IMR-90 (cell line): ENCODE results near the gene HERC5. TPM values are rescaled to one million over a fixed set of nuclear protein-coding genes. Genes with fewer than 3 reads are reported as not detected.

Experiments used
- ATAC-seq: fragments of 200-7000 bp; cut with Tn5 transposase; 2 replicates; pipeline ENCODE4 v1.9.1; 2020; ENCODE audit warnings: low read depth, mild to moderate bottlenecking, moderate library complexity
- BruUV-seq: library from RNA; stranded (reverse); fragments of 400-500 nt; replicated peaks from 2 replicates; lab custom pipeline; 2021; lab: Mats Ljungman, UMichigan
- CTCF ChIA-PET: fragments of 300-600 bp; formaldehyde crosslinking; extraction: SDS; loops from one replicate; lab custom pipeline; 2021; ENCODE audit warnings: antibody characterized with exemption; lab: Yijun Ruan, JAX
- POLR2A ChIA-PET: fragments of 300-600 bp; sonication (Branson Sonifier 250); formaldehyde crosslinking; loops from one replicate; lab custom pipeline; 2022; ENCODE audit warnings: antibody characterized with exemption; ENCODE audit not compliant: unreplicated experiment; lab: Charles Lee
- DNase-seq: peaks from one replicate; pipeline ENCODE4 v3.0.0; 2013
- H2AFZ ChIP-seq: replicated peaks from 2 replicates; pipeline ENCODE3; 2013; ENCODE audit warnings: low read length, mild to moderate bottlenecking; ENCODE audit not compliant: poor library complexity
- H2AK5ac ChIP-seq: 2 replicates; pipeline ENCODE4 v1.6.1; 2013; ENCODE audit warnings: low read depth, low read length, inconsistent platforms
- H2AK9ac ChIP-seq: replicated peaks from 2 replicates; pipeline ENCODE3; 2013; ENCODE audit warnings: mild to moderate bottlenecking, low read depth, low read length, moderate library complexity; ENCODE audit not compliant: poor library complexity
- H2BK120ac ChIP-seq: 2 replicates; pipeline ENCODE4 v1.6.1; 2013; ENCODE audit warnings: low read depth, low read length, inconsistent platforms
- H2BK15ac ChIP-seq: 3 replicates; pipeline ENCODE4 v1.6.1; 2013; ENCODE audit warnings: low read depth, low read length, inconsistent platforms
- H2BK20ac ChIP-seq: 2 replicates; pipeline ENCODE4 v1.6.1; 2013; ENCODE audit warnings: low read depth, mild to moderate bottlenecking, inconsistent platforms, low read length, moderate library complexity
- H2BK5ac ChIP-seq: 2 replicates; pipeline ENCODE4 v1.6.1; 2013; ENCODE audit warnings: mild to moderate bottlenecking, low read depth, low read length, inconsistent platforms; ENCODE audit not compliant: poor library complexity, severe bottlenecking
- H3K14ac ChIP-seq: replicated peaks from 2 replicates; pipeline ENCODE4 v1.6.1; 2013; ENCODE audit warnings: low read depth, low read length, inconsistent platforms
- H3K18ac ChIP-seq: 2 replicates; pipeline ENCODE4 v1.6.1; 2013; ENCODE audit warnings: low read depth, low read length, control low read depth
- H3K23ac ChIP-seq: 2 replicates; pipeline ENCODE4 v1.6.1; 2013; ENCODE audit warnings: low read depth, low read length, inconsistent platforms
- H3K27ac ChIP-seq: 2 replicates; pipeline ENCODE4 v1.5.1; 2013; ENCODE audit warnings: mild to moderate bottlenecking, control low read depth, low read length; ENCODE audit not compliant: insufficient read depth
- H3K27me3 ChIP-seq: 2 replicates; pipeline ENCODE4 v1.6.1; 2013; ENCODE audit warnings: low read length; ENCODE audit not compliant: control insufficient read depth, insufficient read depth
- H3K36me3 ChIP-seq: 2 replicates; pipeline ENCODE4 v1.6.1; 2013; ENCODE audit warnings: low read length, mixed read lengths; ENCODE audit not compliant: control insufficient read depth, insufficient read depth
- H3K4ac ChIP-seq: 2 replicates; pipeline ENCODE4 v1.6.1; 2013; ENCODE audit warnings: low read depth, low read length, inconsistent platforms
- H3K4me1 ChIP-seq: 2 replicates; pipeline ENCODE4 v1.6.1; 2013; ENCODE audit warnings: low read length, mixed read lengths; ENCODE audit not compliant: control insufficient read depth, insufficient read depth
- H3K4me2 ChIP-seq: 2 replicates; pipeline ENCODE4 v1.6.1; 2013; ENCODE audit warnings: low read depth, mild to moderate bottlenecking, control low read depth, low read length, moderate library complexity
- H3K4me3 ChIP-seq: 2 replicates; pipeline ENCODE4 v1.5.1; 2013; ENCODE audit warnings: low read depth, mild to moderate bottlenecking, control low read depth, low read length, moderate library complexity; ENCODE audit not compliant: insufficient read depth
- H3K56ac ChIP-seq: 2 replicates; pipeline ENCODE4 v1.6.1; 2013; ENCODE audit warnings: low read length, inconsistent platforms; ENCODE audit not compliant: insufficient read depth; ENCODE audit errors: extremely low read depth
- H3K79me1 ChIP-seq, 2 experiments: 2 replicates each; pipeline ENCODE4 v1.6.1; 2013; ENCODE audit warnings: low read length in 2 of 2, inconsistent platforms in 1 of 2, low read depth in 1 of 2
- H3K9ac ChIP-seq: 2 replicates; pipeline ENCODE4 v1.6.1; 2013; ENCODE audit warnings: low read depth, low read length, control low read depth
- H3K9me1 ChIP-seq: 2 replicates; pipeline ENCODE4 v1.6.1; 2013; ENCODE audit warnings: low read length, inconsistent platforms; ENCODE audit not compliant: insufficient read depth
- H3K9me3 ChIP-seq: 2 replicates; pipeline ENCODE4 v1.6.1; 2013; ENCODE audit warnings: low read length; ENCODE audit not compliant: control insufficient read depth, insufficient read depth
- H4K20me1 ChIP-seq: 2 replicates; pipeline ENCODE4 v1.6.1; 2013; ENCODE audit warnings: low read length, inconsistent platforms; ENCODE audit not compliant: insufficient read depth
- H4K5ac ChIP-seq: 2 replicates; pipeline ENCODE4 v1.6.1; 2013; ENCODE audit warnings: mild to moderate bottlenecking, low read depth, low read length, control low read depth
- H4K8ac ChIP-seq, 2 experiments: 2 replicates each; pipeline ENCODE4 v1.6.1; 2013; ENCODE audit warnings: low read depth in 2 of 2, low read length in 2 of 2, control low read depth in 1 of 2, inconsistent platforms in 1 of 2
- H4K91ac ChIP-seq: 2 replicates; pipeline ENCODE4 v1.6.1; 2013; ENCODE audit warnings: low read depth, low read length, inconsistent platforms; ENCODE audit not compliant: insufficient read depth
- CHD1 ChIP-seq: IDR thresholded peaks from 2 replicates; pipeline ENCODE4 v1.6.1; 2012; ENCODE audit warnings: low read depth, low read length, improper control_type of control experiment
- ELK1 ChIP-seq: fragments of 150-350 bp; IDR thresholded peaks from 2 replicates; pipeline ENCODE4 v1.6.1; 2016; ENCODE audit warnings: low read depth, mild to moderate bottlenecking, low read length, moderate library complexity, borderline replicate concordance
- FOS ChIP-seq: fragments of 150-350 bp; IDR thresholded peaks from 2 replicates; pipeline ENCODE4 v1.6.1; 2016; ENCODE audit warnings: low read depth, low read length
- MXI1 ChIP-seq: IDR thresholded peaks from 2 replicates; pipeline ENCODE4 v1.6.1; 2012; ENCODE audit warnings: low read depth, mild to moderate bottlenecking, low read length, moderate library complexity, borderline replicate concordance
- POLR2A ChIP-seq: IDR thresholded peaks from 2 replicates; pipeline ENCODE4 v1.6.1; 2012; ENCODE audit warnings: mild to moderate bottlenecking, low read depth, low read length
- WGBS, 2 experiments: methylation state at CpG; one replicate each; pipeline versions ENCODE4 v1.1.5 to v1.1.7; 2013; ENCODE audit warnings: missing lambda C conversion rate in 2 of 2; ENCODE audit not compliant: insufficient read length in 1 of 2; ENCODE audit errors: extremely low coverage in 2 of 2; 5-methylcytosine and 5-hydroxymethylcytosine counted together
- dilution Hi-C: fragments of 300-500 bp; cut with HindIII; formaldehyde crosslinking; loops from one replicate; pipeline ENCODE4 v1.14.3; 2018; ENCODE audit warnings: low sequenced_read_pairs; ENCODE audit not compliant: unreplicated experiment
- in situ Hi-C: fragments of 300-500 bp; cut with MboI; formaldehyde crosslinking; loops from 3 replicates; pipeline ENCODE4 v1.14.3; 2019; ENCODE audit warnings: low sequenced_read_pairs, inconsistent platforms, mixed read lengths
- intact Hi-C: fragments of 100-400 bp; cut with micrococcal nuclease; formaldehyde crosslinking; loops from 2 replicates; pipeline ENCODE4 v1.10.0; 2022
- polyA plus RNA-seq, 3 experiments: library from polyadenylated mRNA; depleted of rRNA; stranded (reverse); fragments of >200 nt; gene quantifications; 2 replicates each; pipeline ENCODE4 v1.2.3, GENCODE V29; 2012; ENCODE audit warnings: low replicate concordance in 1 of 3
- total RNA-seq: library from RNA; depleted of rRNA; stranded (reverse); fragments of >200 nt; gene quantifications from 2 replicates; pipeline ENCODE4 v1.2.3, GENCODE V29; 2012

HERC5 gene
- total and polyA plus RNA-seq, 2 of the 4 experiments (the other 2 are of a cell fraction): under 0.01 TPM; not detected in 1

DNA sequence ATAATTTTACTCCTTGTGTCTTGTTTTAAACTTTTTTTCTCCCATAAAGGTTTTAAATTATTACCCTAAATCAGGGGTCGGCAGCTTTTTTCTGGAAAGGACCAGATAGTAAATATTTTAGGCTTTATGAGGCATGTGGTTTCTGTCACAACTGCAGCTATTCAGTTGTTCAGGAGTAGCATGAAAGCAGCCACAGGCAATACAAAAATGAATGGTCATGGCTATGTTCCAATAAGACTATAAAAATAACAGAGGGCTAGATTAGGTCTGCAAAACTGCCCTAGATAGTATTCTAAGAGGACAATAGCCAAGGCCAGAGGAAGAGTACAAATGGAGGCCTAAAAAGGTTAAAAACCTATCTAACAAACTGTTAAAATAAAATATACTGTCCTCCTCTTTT, 24.6 kb downstream of the HERC5 start:
- H3K4me1 ChIP-seq: no peaks in the 10 kb centered on the region
- no peak overlapping the region for H3K4me3 ChIP-seq
- dilution Hi-C loops: no loop called here
- H3K23ac ChIP-seq: no peak overlapping the region
- no peak overlapping the region for H2BK5ac ChIP-seq
- POLR2A ChIA-PET: no interaction called here
- H3K18ac ChIP-seq: no peak overlapping the region
- no peak overlapping the region for H3K4me2 ChIP-seq
- H2BK20ac ChIP-seq: no peak overlapping the region
- no peak overlapping the region for H2BK120ac ChIP-seq
- no peak overlapping the region for H2AFZ ChIP-seq
- no peaks in the 10 kb centered on the region for H3K36me3 ChIP-seq
- H3K4ac ChIP-seq: no peak overlapping the region
- no peaks in the 10 kb centered on the region for H3K9me1 ChIP-seq
- H2AK9ac ChIP-seq: no peak overlapping the region
- H3K14ac ChIP-seq: no peak overlapping the region
- no peak overlapping the region for H3K56ac ChIP-seq
- TF ChIP-seq FOS: no peak
- TF ChIP-seq POLR2A: no peak
- no peak for TF ChIP-seq MXI1
- TF ChIP-seq CHD1: no peak
- no peak for TF ChIP-seq ELK1
- no peak overlapping the region for H3K9ac ChIP-seq
- H4K8ac ChIP-seq: no peak overlapping the region
- no CpG with 5 or more reads among the region's 1 CpG for WGBS, 2 experiments
- H4K5ac ChIP-seq: no peak overlapping the region
- intact Hi-C loops: no loop called here
- H3K27me3 ChIP-seq: peaks cover 4% of the 10 kb centered on the region
- ATAC-seq (no peak), DNase-seq (no peak)
- H3K27ac ChIP-seq: no peak overlapping the region
- H3K79me1 ChIP-seq: no peaks in the 10 kb centered on the region
- H4K20me1 ChIP-seq: no peaks in the 10 kb centered on the region
- no peak overlapping the region for H2BK15ac ChIP-seq
- no TSS peak for BruUV-seq
- no peak overlapping the region for H2AK5ac ChIP-seq
- H4K91ac ChIP-seq: no peak overlapping the region
- CTCF ChIA-PET: interaction anchor here (0.6 kb wide), 1 partner anchor 32 kb away, joined by 3 read pairs; no protein-coding TSS in a partner anchor
- no peaks in the 10 kb centered on the region for H3K9me3 ChIP-seq
- in situ Hi-C loops: no loop called here
